Measurements from ENCODE around the gene TTC6. TPM values are rescaled to one million over a fixed set of nuclear protein-coding genes. Genes with fewer than 3 reads are reported as not detected.

TTC6 gene
- total RNA-seq, 6 donors from 2014 or later = 5.2 to 63.9 (median 10.8) TPM

- H3K9me3 ChIP-seq = no peaks in the 10 kb centered on the region
- peaks cover 3 to 60% (median 24%) of the 10 kb centered on the region in 4 donors for H3K27me3 ChIP-seq
- 9% methylated on average over 6 of the region's 6 CpGs for WGBS, 2 donors
- ATAC-seq (ENCODE audit: low FRiP score in 2 of 2) (no peak), DNase-seq (no peak)
- H3K27ac ChIP-seq = peak overlapping the region; percentile 82 to 92 (median 88)
- peaks cover 12 to 36% (median 22%) of the 10 kb centered on the region in 4 donors for H3K4me1 ChIP-seq
- no peak for TF ChIP-seq CTCF (IDR thresholded peaks at IDR 0.05)
- no peak for TF ChIP-seq EP300 (IDR thresholded peaks at IDR 0.05)
- TF ChIP-seq POLR2AphosphoS5 (IDR thresholded peaks at IDR 0.05) = no peak
- TF ChIP-seq POLR2A (IDR thresholded peaks at IDR 0.05) = no peak
- no peaks in the 10 kb centered on the region for H3K36me3 ChIP-seq
- peak overlapping the region in 3 of 4 donors; percentile 17 to 62 (median 55) for H3K4me3 ChIP-seq
Measured at GRCh38 chr14:37588667-37588955, 6.8 kb upstream of the TTC6 start.

DNA sequence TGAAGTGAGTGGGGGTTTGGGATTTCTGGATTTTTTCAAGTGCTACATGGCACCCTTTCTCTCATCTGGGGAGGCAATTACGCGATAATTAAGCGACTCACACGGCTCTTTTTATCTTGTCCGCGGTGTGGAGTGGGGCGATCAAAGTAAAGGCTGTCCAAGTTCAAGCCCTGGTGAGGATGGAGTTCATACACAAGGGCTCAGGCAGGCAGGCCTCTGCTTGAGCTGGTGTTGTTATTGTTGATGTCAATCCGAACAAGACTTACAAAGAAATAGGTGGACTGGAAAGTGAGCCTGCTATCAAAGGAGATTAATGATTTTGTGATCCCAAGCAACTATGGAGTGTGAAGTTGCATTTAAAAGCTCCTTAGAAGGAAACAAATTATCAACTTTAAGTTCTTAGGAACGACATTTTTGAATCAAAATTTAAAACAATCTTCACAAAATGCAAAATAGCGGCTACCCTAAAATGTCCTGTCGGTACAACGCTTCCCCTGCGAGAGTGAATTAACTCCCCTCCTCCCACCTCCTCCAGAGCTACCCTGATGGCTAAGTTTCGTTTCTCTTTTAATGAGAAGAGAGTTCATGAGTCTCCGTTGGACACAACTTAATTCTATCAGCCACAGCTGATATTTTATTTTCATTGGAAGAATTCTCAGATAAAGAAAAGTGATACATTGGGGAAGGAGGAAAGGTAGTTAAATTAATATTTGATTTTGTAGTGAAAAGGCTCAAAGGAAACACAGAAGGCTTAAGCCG lies 6.3 kb upstream of the TTC6 start:
- peaks cover 11 to 32% (median 21%) of the 10 kb centered on the region in 4 donors for H3K4me1 ChIP-seq
- ATAC-seq (ENCODE audit: low FRiP score in 2 of 2) (no peak), DNase-seq (no peak)
- 8 to 20% methylated on average over 16 of the region's 16 CpGs for WGBS, 2 donors
- H3K36me3 ChIP-seq = no peaks in the 10 kb centered on the region
- no peaks in the 10 kb centered on the region for H3K9me3 ChIP-seq
- peaks cover 3 to 58% (median 22%) of the 10 kb centered on the region in 4 donors for H3K27me3 ChIP-seq
- TF ChIP-seq CTCF (IDR thresholded peaks at IDR 0.05) = no peak
- no peak for TF ChIP-seq EP300 (IDR thresholded peaks at IDR 0.05)
- TF ChIP-seq POLR2AphosphoS5 (IDR thresholded peaks at IDR 0.05) = no peak
- TF ChIP-seq POLR2A (IDR thresholded peaks at IDR 0.05) = no peak
- H3K4me3 ChIP-seq = peak overlapping the region in 2 of 4 donors; percentile 55 to 62
- peak overlapping the region; percentile 82 to 92 (median 88) for H3K27ac ChIP-seq

GRCh38 chr14:37589715-37590427 lies 5.6 kb upstream of the TTC6 start:
- no peaks in the 10 kb centered on the region for H3K9me3 ChIP-seq
- 16 to 20% methylated on average over 6 of the region's 6 CpGs for WGBS, 2 donors
- DNase-seq = no peak
- no peak for ATAC-seq (ENCODE audit: low FRiP score in 2 of 2)
- peak overlapping the region; percentile 71 to 92 (median 86) for H3K27ac ChIP-seq
- H3K4me1 ChIP-seq = peaks cover 10 to 32% (median 20%) of the 10 kb centered on the region in 4 donors
- H3K4me3 ChIP-seq = peak overlapping the region in 3 of 4 donors; percentile 47 to 62 (median 55)
- no peaks in the 10 kb centered on the region for H3K36me3 ChIP-seq
- TF ChIP-seq EP300 (IDR thresholded peaks at IDR 0.05) (no peak), POLR2A (IDR thresholded peaks at IDR 0.05) (no peak), CTCF (IDR thresholded peaks at IDR 0.05) (no peak), POLR2AphosphoS5 (IDR thresholded peaks at IDR 0.05) (no peak)
- peaks cover 3 to 58% (median 21%) of the 10 kb centered on the region in 4 donors for H3K27me3 ChIP-seq

- DNase-seq = no peak
- Histone ChIP-seq H3K9me3 (no peaks in the 10 kb centered on the region), H3K4me1 (peaks cover 10 to 34% (median 24%) of the 10 kb centered on the region in 4 donors), H3K27ac (peak overlapping the region; percentile 71 to 92 (median 89)), H3K27me3 (peaks cover 3 to 57% (median 23%) of the 10 kb centered on the region in 4 donors), H3K36me3 (no peaks in the 10 kb centered on the region), H3K4me3 (peak overlapping the region in 3 of 4 donors; percentile 47 to 62 (median 55))
- ATAC-seq (ENCODE audit: low FRiP score in 2 of 2) = no peak
- TF ChIP-seq POLR2A (IDR thresholded peaks at IDR 0.05) = no peak
- no peak for TF ChIP-seq POLR2AphosphoS5 (IDR thresholded peaks at IDR 0.05)
- no peak for TF ChIP-seq EP300 (IDR thresholded peaks at IDR 0.05)
- no peak for TF ChIP-seq CTCF (IDR thresholded peaks at IDR 0.05)
- 11 to 17% methylated on average over 4 of the region's 4 CpGs for WGBS, 2 donors
Measured at GRCh38 chr14:37590428-37591139, 4.8 kb upstream of the TTC6 start.
